ENCODE measurements around the gene TGFBR2.

DNA sequence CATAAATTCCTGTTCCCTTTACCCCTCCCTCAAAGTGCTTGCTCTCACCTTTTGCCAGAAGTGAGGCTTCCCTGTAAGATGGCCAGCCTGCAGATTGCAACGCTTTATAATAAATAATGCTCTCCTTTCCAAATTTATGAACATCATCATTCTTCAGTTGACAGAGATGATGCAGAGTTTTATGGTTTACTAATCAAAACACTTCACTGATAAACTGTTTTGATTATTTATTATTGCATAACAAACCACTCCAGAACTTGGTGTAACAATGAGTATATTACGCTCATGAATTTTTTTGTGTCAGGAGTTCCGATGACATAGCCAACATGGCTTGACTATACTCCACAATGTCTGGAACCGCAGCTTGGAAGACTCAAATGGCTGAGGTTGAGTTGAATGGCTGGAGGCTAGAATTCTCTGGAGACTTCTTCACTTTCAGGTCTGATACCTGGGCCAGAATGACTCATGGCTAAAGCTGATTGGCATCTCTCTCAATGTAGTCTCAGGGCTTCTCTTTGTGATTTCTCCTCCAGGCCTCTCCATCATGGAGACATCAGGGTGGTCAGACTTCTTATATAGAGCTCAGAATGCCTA, 27.3 kb upstream of the TGFBR2 start:
- TF ChIP-seq EZH2 (IDR thresholded peaks at IDR 0.05; ENCODE audit: insufficient read depth, poor library complexity, severe bottlenecking) (no peak), EZH2phosphoT487 (IDR thresholded peaks at IDR 0.05; ENCODE audit: insufficient read depth, low read depth) (no peak)
